Kidney epithelial cell (primary cell): ENCODE data around the gene LDLRAD4. TPM values are rescaled to one million over a fixed set of nuclear protein-coding genes. Genes with fewer than 3 reads are reported as not detected.

Experiments used
- DNase-seq: peaks from one replicate; pipeline ENCODE4 v3.0.0-alpha.2; 2010; ENCODE audit warnings: low read depth
- H3K27me3 ChIP-seq: 2 replicates; pipeline ENCODE4 v1.6.0; 2011; ENCODE audit warnings: low read length; ENCODE audit not compliant: control insufficient read depth, insufficient read depth
- H3K36me3 ChIP-seq: 2 replicates; pipeline ENCODE4 v1.5.1; 2011; ENCODE audit warnings: low read length; ENCODE audit not compliant: control insufficient read depth, insufficient read depth
- H3K4me3 ChIP-seq: 2 replicates; pipeline ENCODE4 v1.5.1; 2011; ENCODE audit warnings: low read depth, mild to moderate bottlenecking, control low read depth, low read length
- total RNA-seq: library from RNA; depleted of rRNA; stranded (reverse); fragments of >200 nt; gene quantifications from 2 replicates; pipeline ENCODE4 v1.2.3, GENCODE V29; 2015
- TF ChIP-seq, protein P1 (sequence below): IDR thresholded peaks from 2 replicates; pipeline ENCODE4 v1.5.1; 2011; ENCODE audit warnings: mild to moderate bottlenecking, moderate library complexity, low read length, control low read depth, inconsistent platforms; ENCODE audit not compliant: insufficient read depth, poor library complexity, severe bottlenecking

The LDLRAD4 gene
- total RNA-seq, 1 donor from 2014 or later, result 5.8 TPM

DNA sequence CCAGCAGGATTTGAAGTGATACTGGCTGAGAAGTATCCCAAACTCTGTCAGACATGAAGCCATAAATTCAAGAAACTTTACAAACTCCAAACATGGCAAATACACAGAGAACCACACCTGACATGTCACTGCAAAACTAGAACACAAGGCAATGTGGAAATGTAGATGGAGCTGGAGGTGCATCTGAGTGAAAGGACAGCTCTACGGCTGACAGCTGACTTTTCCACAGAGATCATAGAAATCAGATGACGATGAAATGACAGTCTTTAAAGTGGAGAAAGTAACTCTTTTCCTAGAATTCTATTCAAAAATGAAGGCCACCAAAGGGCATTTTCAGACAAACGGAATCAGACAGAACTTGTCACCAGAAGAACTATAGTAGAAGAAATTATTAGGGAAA is 97.5 kb downstream of the LDLRAD4 start:
- H3K36me3 ChIP-seq, result no peaks in the 10 kb centered on the region
- H3K27me3 ChIP-seq, result no peaks in the 10 kb centered on the region
- DNase-seq, result no peak
- no peak overlapping the region for H3K4me3 ChIP-seq
- TF ChIP-seq, protein P1, sequence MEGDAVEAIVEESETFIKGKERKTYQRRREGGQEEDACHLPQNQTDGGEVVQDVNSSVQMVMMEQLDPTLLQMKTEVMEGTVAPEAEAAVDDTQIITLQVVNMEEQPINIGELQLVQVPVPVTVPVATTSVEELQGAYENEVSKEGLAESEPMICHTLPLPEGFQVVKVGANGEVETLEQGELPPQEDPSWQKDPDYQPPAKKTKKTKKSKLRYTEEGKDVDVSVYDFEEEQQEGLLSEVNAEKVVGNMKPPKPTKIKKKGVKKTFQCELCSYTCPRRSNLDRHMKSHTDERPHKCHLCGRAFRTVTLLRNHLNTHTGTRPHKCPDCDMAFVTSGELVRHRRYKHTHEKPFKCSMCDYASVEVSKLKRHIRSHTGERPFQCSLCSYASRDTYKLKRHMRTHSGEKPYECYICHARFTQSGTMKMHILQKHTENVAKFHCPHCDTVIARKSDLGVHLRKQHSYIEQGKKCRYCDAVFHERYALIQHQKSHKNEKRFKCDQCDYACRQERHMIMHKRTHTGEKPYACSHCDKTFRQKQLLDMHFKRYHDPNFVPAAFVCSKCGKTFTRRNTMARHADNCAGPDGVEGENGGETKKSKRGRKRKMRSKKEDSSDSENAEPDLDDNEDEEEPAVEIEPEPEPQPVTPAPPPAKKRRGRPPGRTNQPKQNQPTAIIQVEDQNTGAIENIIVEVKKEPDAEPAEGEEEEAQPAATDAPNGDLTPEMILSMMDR, result no peak

DNA sequence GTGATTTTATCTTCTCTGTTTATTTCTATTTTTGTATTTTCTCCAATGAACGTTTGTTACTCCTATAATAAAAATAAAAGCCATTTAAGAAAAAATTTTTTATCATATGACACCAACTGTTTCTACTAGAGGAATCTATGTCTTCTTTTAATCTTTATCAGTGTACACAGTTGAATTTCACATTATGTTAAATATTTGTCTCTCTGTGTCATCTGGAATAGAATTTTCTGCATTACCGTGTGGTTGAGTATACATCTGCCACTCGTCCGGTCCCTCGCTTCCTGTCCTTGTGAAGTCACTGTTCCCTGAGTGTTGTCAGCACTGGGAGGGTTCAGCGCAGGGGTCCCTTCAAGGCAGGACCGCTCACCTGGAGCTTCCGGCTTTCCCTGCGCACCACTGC is 99.2 kb downstream of the LDLRAD4 start:
- Histone ChIP-seq H3K27me3 (no peaks in the 10 kb centered on the region), H3K36me3 (no peaks in the 10 kb centered on the region), H3K4me3 (no peak overlapping the region)
- TF ChIP-seq, protein P1, result no peak
- DNase-seq, result no peak

DNA sequence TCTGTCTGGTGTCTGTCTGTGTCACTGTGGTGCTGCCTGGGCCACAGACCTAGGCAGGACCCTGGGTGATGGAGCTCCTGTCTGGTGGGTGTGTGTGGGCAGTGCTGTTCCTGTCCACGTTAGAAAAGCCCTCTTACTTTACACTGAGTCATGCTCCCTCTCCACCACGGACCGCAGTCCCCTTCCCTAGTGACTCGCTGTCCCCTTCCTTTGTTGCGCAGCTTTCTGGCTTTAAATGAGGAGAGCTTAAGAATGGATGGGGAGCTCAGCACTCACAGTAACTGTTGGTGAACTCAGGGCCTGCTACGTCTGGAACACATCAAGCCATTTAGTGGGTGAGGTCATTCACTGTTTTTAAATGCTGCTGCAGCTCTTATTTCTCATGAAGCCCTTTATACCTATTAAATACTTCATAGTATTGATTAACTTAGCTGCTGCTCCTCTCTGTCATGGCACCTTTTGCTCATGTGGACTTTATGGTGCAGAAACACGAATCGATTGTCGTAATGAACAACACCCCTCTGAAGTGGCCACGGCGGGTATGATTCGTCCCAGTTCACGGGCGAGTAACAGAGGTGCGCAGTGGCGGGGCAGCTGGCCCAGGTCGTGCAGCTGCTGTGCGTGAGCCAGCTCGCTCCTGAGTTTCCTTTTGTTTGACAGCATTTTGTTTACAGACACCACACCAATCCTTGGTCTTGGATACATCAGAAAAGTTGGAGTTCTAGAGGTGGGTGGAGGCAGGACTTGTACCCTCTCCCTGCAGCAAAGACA is 100.4 kb downstream of the LDLRAD4 start:
- TF ChIP-seq, protein P1, result no peak

DNA sequence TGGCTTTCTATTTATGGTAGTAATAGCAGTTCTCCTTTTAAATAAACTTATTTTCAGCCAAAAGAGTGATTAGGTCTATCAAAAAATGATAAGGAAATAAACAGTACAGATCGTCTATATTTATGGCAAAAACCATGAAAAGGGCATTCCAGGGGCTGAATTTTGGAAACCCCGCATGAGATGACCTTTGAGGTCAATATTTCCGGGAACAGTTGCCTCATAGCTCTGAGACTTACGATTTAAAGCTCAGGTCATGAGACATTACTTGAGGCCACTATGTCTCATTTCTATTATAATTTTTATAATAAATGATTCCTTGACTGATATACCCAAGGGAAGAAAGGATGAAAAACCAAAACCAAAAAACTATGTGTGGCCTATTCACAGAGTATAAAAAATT is 101.1 kb downstream of the LDLRAD4 start:
- H3K36me3 ChIP-seq, result no peaks in the 10 kb centered on the region
- TF ChIP-seq, protein P1, result no peak
- no peaks in the 10 kb centered on the region for H3K27me3 ChIP-seq
- DNase-seq, result no peak
- no peak overlapping the region for H3K4me3 ChIP-seq

More for the DNA sequence above, 100.4 kb downstream of the LDLRAD4 start:
- Histone ChIP-seq H3K4me3 (no peak overlapping the region), H3K27me3 (no peaks in the 10 kb centered on the region), H3K36me3 (no peaks in the 10 kb centered on the region)
- DNase-seq, result no peak

DNA sequence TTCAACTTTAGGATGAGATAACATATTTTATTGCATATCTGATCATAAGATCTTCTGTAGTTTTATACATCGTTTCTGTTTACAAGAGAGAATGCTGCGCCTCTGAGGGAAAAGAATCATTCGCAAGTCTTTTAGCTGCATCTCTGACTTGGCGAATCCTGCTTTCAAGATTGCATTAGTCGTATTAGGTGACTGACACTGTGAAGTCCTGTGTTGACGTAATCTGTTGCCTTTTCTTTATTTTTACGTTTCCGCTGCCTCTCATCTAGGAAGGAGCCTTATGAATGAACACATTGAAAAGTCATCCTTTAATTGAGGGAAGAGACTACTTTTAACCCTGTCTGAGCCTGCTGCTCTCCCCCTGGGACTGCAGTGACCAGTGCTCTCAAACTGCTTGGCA is 101.5 kb downstream of the LDLRAD4 start:
- DNase-seq, result no peak
- TF ChIP-seq, protein P1, result no peak
- Histone ChIP-seq H3K27me3 (no peaks in the 10 kb centered on the region), H3K36me3 (no peaks in the 10 kb centered on the region), H3K4me3 (no peak overlapping the region)
